Inferior parietal cortex (tissue), 1 donor: ENCODE results near the gene LHFPL3.
A peak's percentile ranks its signal among the peaks of the same experiment; 100 is the strongest.
"Not testable (repeated sequence)": the region's sequence is repeated elsewhere in the genome, so short reads cannot be mapped to it uniquely, and the experiment has no call there.

ENCODE experiments used
- DNase-seq: peaks from one replicate; pipeline ENCODE4 v3.0.0-alpha.2; 2016; ENCODE audit errors: extremely low spot score

Gene LHFPL3

DNA sequence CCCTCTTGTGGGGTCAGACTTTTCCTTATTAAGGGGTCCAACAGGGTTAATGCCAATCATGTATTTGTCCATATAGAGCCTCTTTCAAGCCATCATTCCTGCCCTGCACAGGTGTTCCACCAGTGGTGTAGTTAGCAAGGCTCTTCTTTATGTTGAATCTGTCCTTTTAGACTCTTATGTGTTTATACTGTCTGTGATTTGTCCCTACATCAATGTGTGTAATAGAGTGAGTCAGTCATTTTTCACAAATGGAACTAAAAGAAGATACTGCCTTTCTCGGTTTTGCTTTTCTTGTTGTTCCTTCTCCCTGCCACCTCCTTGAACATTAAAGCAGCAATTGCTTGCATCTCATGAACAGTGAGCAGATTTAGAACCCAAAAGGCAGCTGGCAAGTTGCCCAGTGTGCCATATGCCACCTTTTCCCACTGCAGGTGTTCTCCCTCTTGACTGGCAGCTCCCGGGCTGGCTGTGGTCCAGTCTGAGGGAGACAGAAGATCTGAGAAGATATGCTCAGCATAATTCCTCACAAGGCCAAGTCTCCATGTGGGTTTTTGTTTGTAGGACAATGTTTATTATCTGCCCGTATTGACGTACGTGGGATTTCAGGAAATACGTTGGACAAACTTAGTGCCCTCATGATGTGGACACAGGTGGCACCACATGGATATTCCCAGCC is 154.1 kb downstream of the LHFPL3 start:
- peak; percentile 9 for DNase-seq

DNA sequence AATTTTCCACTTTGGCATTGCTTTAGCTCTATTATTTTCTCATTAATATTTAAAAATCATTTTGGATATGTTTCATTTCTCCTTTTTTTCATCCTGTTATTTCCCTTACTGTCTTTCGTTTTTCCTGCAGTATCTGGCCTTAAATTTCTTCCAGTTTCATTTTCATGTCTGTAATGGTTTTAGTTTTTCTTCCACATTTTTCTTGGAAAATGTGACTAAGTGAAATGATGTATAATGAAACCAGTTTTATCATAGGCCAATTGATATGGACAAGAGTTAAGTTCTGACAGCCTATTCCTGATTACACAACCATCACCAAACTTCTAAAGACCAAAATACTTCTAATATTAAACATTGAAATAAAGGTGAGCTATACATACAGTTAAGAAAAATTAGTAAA is 158.5 kb downstream of the LHFPL3 start:
- DNase-seq, result no peak

DNA sequence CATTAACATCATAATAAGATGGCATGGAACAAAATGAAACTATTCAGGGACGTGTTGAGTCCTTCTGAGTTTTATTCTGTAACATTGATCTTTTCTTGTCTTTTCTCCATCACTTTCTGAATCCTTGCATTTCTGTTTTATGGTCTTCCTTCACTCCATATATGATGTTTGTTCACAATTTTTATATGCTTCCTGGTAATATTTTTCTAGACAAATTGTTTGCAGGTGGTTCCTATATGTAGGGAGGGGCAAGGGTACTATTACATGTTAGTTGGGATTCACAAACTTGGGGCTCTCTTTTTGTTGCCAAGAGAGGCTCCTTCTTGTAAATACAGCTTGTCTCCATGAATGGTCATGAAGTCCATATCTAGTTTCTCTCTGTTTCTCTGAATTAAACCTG is 159.2 kb downstream of the LHFPL3 start:
- DNase-seq, result no peak

DNA sequence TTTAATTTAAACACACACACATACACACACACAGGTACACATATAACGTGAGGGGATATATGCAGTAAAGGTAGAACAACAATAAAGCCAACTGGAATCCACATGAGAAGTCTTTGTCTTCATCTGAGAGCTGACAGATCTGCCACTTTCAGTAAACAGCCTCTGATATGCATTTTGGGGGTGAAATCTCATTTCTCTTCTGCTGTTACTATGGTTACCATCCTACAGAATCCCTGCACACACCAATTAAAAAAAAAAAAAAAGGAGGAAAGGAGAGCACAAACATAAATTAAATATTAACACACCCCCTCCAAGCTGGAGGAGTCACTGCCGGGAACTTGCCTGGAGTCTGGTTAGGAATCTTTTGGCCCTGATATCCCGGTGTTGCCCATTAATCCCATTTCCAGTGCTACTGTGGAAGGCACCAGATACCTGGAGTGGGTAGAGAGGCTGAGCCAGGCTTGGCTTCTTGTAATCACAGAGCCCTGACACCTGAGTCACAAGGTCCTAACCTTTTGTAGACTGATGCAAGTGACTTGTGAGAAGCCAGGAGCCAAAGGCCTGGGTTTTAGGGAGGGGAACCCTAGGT is 169.1 kb downstream of the LHFPL3 start:
- no peak for DNase-seq

DNA sequence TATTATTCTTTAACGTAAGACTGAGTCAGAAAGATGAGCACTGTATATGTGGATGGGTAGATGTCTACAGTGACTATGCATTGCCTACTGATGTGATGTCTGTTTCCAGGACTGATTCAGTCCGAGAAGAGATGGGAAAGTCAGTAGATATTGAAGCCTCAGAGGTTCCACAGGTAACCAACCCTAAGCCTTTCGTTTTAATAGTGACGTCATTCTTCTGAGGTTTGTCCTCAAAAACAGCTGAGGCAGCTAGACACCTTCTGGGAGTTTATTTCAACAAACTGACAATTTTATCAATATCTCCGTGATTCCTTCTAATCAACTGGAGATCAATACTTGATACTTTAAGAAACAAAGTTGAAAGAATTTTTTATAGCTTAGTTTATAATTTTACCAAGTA is 171.6 kb downstream of the LHFPL3 start:
- no peak for DNase-seq

DNA sequence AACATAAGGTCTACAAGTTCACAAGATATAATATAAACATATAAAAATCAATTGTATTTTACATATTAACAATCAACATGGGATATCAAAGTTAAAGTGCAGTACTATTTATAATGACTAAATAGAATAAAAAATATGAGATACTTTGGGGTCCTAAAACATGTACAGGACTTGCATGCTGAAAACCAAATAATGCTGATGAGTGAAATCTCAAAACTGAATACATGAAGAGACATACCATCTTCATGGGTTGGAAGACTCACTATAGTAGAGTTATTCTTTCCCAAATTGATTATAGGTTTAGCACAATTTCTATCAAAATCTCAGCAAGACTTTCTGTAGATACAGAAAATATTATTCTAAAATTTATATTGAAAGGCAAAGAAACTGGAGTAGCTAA is 181.5 kb downstream of the LHFPL3 start:
- DNase-seq, result no peak

DNA sequence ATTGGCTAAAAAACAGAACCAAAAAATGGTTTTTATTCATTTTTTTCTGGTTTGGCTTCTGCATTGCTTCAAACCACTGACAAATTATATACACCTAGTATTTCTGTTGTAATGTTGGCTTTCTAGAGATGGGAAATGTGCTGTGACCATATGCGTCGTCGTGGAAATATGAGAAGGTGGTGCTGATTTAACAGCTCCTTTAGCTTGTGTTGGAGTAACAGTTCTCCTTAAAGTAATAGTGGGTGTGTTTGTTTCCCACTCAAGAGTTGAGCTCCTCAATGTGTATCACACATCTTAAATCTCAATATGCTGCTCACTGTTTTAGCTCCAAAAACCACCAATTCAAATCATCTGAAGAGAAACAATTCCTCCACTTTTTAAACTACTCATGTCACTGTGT is 196.4 kb downstream of the LHFPL3 start:
- DNase-seq, result peak; percentile 5

DNA sequence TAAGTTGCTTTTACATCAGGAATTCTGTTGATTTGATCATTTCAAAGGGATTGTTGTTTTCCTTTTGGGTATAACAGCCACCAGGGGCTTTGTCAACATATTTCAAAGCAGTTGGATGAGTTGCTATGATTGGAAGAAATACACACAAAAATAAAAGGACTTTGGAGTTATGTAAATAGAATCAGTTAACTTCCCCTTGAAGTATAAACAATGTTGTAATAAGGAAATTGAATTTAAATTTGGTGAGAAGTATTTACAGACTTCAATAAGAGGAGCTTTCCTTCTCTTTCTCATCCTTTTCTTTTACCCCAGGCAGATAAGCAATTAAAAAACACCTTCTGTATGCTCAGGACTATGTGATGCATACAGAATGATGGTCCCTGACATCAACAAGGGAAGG is 199.7 kb downstream of the LHFPL3 start:
- DNase-seq, result no peak

DNA sequence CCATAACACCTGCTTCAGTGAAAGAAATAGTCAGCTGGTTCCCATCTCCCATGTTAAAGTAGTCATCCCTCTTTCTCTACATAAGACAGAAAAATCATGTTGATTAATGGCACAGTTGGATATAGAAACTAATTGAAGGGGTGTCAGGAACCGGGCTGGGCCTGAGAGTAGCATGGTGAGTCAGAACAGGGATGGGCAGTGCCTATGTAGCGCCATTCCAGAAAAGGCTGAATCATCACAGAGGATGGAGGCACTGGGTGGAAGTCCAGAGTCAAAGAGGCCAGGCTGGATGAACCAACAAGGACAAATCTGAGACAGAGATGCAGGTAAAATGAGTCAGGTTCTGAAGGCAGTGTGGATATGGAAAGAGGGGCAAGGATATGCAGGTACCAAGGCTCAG is 201.2 kb downstream of the LHFPL3 start:
- no peak for DNase-seq

DNA sequence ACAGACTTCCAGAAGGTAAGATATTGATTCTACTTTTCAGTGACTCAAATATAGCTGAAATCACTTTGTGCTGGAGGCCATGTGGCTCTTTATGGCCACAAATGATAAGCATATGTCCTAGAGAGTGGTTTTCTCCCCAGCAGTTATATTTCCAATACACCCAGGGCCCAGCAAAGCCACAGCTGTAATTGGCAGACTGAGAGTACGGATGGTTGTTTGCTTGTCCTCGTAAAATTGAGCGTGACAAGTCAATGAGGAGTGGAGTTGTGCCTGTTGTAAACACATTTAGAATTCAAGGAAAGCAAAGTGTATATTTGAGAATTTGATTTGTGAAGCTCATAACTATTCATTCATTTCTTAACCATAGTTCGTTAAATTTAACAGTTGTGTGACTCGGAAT is 201.8 kb downstream of the LHFPL3 start:
- no peak for DNase-seq

DNA sequence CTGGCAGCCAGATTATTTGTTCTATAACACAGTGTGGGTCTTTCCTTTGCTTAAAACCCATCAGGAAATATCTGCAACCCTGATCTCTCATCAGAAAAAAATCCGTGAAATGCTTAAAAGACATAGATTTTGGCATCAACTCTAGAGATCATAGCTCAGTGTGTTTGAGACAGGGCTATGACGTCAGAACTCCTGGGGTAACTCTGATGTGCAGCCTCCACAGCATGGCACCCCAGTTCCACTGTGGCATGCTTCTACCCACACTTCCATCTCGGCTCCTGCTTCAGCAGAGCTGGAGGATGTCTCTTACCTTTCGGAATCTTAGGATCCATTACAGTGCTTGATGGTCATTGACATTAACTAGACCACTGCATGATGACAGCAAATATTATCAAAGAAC is 205.7 kb downstream of the LHFPL3 start:
- no peak for DNase-seq

DNA sequence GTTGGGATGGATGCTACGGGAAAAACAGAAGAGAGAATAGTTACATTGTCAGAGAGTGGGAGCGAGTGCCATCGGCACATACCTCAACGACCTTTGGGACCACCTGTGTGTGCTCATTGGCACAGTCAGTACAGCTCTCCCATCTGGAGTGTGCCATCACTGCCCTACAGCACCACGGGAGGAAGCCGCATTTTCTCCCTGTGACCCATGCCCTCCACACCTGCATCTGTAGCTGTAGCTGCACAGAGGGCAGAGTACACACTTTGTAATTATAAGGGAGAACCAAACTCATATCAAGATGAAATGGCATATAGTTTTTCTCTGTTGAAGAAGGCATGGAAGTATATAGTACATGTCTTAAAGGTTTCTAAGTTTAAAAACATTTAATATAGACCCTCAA is 207.4 kb downstream of the LHFPL3 start:
- DNase-seq, result no peak

DNA sequence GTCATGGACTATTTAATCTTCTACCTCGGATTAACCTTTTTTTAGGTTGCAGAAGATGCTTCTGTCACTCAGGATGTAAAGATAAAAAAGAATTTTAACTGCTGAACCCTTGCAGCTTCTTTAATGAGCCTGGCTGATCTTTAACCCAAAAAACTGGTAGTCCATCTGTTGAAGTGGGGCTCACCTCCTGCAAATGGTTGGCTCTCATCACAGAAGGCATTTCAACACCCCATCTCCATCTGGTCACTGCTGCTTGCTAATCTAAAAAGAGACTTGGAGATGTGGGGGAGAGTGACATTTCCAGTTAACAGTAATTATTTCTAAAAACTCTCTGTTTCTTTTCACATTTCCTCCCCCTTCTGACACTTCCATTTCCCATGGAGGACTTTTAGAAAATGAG is 208.6 kb downstream of the LHFPL3 start:
- DNase-seq, result no peak

DNA sequence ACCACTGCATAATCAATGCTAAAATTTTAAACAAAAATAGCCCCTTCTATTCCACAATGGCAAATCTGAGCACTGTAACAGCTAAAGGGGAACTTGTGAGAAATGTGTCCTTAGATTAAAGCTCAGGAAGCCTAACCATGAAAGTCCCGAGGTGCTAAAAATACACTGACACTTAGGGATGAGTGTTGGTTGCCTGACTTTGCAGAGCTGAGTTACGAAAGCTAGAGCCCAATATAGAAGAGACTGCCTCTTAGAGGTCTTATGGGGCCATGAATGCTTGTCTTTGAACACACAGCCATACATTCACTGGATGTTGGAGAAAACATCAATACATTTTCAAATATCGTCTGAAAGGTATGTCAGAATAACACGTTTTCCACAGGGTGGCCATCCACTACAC is 209.7 kb downstream of the LHFPL3 start:
- DNase-seq, result no peak

DNA sequence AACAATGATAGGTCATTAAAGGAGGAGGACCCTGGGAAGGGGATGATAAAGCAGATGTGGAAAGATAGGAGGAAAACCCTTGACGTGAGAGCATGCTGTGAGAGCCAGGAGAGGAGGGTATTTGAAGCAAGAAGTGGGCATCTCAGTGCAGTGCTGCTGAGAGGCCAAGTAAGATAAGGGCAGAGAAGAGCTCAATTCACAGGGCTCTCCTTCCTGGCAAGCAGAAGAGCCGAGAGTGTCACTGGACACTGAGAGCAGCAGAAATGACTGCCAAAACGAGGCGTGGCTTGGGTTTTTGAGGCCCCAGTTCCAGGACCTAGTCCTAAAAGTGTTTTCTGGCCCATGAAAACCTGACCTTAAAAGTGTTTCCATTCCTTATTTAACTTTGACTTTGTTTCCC is 213.5 kb downstream of the LHFPL3 start:
- no peak for DNase-seq

DNA sequence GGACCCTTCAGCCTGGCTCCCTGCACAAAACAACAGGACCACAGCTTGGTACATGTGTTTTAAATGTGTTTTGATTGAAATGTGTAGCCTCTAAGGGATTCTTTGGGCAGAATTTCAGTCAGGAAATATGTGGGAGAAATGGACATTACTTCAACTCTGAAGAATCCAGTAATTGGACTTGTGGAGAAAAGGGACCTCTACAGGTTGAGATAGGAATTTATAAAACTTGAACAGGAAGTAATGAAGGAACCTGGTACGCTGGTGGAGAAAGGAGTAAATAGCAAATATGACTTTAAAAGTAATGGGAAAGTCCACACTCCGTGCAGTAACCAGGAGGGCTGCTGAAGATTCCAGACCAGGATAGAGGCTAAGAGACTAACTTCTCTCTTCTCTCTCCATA is 220.5 kb downstream of the LHFPL3 start:
- peak; percentile 5 for DNase-seq

DNA sequence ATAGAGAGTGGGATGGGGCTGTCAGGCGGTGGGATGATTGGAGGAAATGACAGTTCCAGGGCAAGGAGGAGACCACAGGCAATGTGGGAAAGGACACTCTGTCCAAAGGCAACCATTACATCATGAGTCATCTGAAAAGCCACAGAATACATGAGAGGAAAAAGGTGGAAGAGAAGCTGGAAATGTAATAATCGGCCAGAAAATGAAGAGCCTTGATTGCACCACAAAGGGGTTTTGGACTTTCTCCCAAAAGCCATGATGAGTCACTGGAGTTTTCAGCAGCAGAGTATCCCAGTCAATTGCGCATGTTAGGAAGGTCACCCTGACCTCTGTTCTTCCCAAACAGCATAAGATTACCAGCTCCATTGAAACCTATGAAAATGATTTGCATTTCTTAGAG is 222.0 kb downstream of the LHFPL3 start:
- no peak for DNase-seq

DNA sequence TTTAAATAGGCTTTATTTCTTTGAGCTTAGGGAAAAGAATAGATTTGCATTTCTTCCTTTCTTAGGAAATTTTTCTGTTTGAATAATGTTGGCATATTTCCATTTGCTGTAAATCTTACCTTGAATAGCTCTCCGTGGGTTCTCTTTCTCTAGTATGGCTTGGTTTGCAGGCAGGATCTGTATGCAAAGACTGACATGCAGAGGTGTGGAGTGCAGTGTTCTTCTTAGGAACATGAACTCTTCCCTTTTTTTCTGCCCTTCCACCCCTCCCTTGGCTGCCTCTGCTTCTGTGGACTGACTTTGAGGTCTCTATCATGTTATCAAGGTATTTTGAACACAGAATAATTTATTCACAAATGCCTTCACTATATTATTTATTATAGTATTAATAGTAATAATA is 222.8 kb downstream of the LHFPL3 start:
- no peak for DNase-seq

DNA sequence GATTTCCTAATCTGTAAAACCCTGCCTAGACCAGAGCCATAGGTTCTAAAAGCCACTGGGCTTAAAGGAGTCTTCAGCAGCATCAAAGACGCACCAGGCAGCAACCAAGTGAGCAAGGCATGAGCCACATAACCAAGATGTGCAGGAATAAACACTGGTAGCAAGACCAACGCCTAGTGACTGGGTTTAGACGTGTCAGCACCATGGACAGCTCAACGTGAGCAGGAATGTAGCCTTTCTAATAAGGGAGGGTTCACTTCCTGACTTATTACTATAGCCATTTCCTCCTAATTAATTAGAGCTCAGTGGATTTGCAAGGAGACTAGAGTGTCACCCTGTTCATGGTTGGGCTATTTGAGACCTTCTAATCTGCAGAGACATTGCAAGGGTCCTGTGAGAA is 223.7 kb downstream of the LHFPL3 start:
- no peak for DNase-seq

DNA sequence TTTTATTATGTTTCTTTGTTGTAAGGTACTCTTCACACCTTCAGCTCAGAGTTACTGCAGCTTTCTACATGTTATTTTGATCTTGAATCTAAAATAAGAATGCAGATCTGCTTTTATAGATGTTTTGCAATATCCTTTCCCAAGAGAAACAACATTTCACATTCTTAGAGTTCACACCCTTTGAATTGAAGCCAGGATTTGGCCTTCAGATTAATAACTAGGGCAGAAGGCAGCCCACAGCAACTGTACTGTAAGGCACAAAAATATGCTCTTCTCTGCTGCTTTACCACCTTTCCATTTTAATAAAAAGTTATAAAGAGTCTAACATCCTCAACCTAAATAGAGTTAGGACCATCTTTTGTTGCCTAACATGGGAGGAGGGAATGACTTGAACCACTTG is 224.7 kb downstream of the LHFPL3 start:
- DNase-seq, result no peak

DNA sequence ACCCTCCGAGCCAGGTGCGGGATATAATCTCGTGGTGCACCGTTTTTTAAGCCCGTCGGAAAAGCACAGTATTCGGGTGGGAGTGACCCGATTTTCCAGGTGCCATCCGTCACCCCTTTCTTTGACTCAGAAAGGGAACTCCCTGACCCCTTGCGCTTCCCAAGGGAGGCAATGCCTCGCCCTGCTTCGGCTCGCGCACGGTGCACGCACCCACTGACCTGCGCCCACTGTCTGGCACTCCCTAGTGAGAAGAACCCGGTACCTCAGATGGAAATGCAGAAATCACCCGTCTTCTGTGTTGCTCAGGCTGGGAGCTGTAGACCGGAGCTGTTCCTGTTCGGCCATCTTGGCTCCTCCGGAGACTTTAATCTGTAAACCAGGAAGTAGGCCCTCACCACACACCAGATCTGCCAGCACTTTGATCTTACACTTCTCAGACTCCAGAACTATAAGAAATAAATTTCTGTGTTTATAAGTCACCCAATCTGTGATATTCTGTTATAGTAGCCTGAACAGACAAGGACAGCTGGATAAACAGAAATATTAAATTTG is 235.0 kb downstream of the LHFPL3 start:
- DNase-seq, result not testable (repeated sequence)

DNA sequence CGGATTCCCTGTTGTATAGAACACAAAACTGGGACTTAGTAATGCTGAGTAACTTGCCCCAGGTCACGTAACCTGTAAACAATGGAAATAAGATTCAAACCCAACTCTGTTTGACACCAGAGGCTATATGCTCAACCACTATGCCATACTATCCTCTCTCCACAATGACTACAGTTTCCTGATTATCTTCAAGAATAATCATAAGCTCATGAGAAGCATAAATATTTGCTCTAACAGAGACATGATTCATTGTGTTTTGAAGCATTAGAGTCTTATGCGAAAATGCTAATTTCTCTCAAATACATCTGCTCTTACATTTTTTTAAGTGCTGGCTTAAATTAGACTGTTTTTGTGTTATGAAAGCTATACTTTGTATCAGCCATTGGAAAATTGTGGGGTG is 241.3 kb downstream of the LHFPL3 start:
- no peak for DNase-seq

DNA sequence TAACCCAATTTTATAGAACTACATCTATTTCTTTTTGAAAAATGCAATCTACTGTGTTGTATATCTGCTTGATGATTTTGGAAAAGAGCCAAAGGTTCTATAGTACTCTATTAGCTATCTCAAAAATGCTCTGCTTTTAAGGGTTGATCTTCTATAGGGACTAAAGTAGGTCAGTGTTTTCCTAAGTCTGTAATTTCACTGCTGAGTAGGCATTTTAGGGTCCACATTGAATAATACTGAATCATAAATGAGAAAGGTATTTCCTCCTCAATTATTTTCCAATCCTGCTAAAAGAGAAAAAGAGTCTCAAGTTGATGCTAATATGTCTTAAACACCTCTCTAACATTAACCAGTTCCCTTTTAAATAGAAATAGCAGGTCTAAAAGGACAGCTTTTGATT is 244.2 kb downstream of the LHFPL3 start:
- no peak for DNase-seq

DNA sequence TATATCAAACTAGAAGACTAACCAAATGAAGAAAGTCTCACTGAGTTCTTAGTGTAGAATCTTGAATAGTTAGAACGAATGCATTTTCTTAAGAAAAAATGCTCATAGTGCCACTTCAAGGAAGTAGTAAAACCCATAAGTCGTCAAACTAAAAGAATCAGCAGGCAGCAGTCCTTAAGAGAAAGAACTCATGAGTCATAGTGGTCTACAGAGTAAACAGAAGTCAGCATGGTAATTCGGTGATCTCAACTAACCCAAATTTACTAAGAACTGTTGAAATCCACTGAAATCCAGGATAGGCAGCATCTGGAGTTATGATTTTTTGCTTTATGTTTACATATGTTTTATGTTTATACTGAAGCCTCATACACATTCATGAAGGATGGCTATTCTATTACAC is 256.2 kb downstream of the LHFPL3 start:
- no peak for DNase-seq
